ENCODE data around the gene RPS6KL1. TPM values are rescaled to one million over a fixed set of nuclear protein-coding genes. Genes with fewer than 3 reads are reported as not detected.

Gene RPS6KL1, protein sequence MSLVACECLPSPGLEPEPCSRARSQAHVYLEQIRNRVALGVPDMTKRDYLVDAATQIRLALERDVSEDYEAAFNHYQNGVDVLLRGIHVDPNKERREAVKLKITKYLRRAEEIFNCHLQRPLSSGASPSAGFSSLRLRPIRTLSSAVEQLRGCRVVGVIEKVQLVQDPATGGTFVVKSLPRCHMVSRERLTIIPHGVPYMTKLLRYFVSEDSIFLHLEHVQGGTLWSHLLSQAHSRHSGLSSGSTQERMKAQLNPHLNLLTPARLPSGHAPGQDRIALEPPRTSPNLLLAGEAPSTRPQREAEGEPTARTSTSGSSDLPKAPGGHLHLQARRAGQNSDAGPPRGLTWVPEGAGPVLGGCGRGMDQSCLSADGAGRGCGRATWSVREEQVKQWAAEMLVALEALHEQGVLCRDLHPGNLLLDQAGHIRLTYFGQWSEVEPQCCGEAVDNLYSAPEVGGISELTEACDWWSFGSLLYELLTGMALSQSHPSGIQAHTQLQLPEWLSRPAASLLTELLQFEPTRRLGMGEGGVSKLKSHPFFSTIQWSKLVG
- total RNA-seq = 10 to 100 TPM in 1 of 5 donors, 1 to 10 TPM in 4; 3.2 to 15.3 (median 6.2) TPM
- total RNA-seq (2013) = 4.5 TPM
- total RNA-seq = 3.0 to 16.9 (median 7.4) reads per million in 29 experiments

DNA sequence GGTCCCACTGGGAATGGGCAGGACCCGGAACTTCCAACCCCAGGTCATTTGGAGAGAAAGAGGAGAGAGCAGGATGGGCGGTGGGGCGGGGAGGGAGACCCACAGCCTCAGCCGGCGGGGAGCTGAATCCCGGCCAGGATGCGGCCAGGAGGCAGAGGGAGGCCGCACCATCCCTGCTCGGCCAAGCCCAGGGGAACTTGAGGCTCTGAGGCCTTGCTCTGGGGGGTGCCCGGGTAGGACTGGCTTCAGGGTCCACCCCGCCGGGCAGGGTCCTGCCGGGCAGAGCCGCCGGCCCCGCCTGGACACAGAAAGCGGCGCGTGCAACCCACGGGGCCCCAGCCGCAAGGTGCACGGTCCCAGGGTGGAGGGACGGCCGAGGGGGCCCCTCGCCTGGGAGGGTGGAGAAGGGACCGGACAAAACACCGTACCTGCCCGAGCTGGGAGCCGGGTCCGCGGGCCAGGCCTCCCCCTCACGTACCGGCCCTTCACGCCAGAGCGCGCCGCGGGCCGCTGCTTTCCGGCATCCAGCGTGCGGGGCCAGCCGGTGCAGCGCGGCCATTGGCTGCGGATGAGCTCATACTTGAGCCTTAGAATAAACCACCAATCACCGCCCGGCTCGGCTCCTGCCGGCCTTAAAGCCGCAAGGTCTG is at the start of gene RPS6KL1:
RPS6KL1 (minus strand) TSS at position 509 of the 650 bp plus-strand sequence. CDS start 1,719 bp downstream, outside the sequence.
- Histone ChIP-seq H3K4me3 (ENCODE audit: control insufficient read depth in 1 of 2, extremely low read depth in 1 of 2, low read length in 1 of 2) (peak within 1 kb of the TSS; percentile 38 to 48), H3K36me3 (ENCODE audit: control insufficient read depth in 2 of 2, extremely low read depth in 1 of 2, insufficient read depth in 1 of 2, low read length in 1 of 2) (no peaks in the 10 kb centered on the region), H3K9me3 (no peaks in the 10 kb centered on the region), H3K4me1 (ENCODE audit: control insufficient read depth in 1 of 2, extremely low read depth in 1 of 2, insufficient read depth in 2 of 2, low read length in 2 of 2) (peaks cover 0 to 12% of the 10 kb centered on the region in 2 experiments), H3K27me3 (replicated peaks in 1 of 2; ENCODE audit: control insufficient read depth in 2 of 2, extremely low read depth in 1 of 2, insufficient read depth in 2 of 2, low read length in 1 of 2) (peaks cover 0 to 23% of the 10 kb centered on the region in 2 experiments), H3K27ac (ENCODE audit: low read length) (no peak within 1 kb of the TSS)
- POLR2A ChIA-PET = interaction anchor here in 1 of 2 donors (0.6 to 1.6 kb wide), 3 partner anchors 40 to 1208 kb away, joined by 5 read pairs; partner anchors contain the start of gene PNMA1
- H3K9me3 Mint-ChIP-seq = no peaks in the 10 kb centered on the region
- H3K36me3 Mint-ChIP-seq = no peaks in the 10 kb centered on the region
- peak within 1 kb of the TSS; percentile 66 to 76 (median 72) for H3K4me3 Mint-ChIP-seq
- WGBS (ENCODE audit: insufficient coverage) = 31% methylated on average over 40 of the region's 51 CpGs
- H3K27me3 Mint-ChIP-seq = peaks cover 3 to 7% of the 10 kb centered on the region in 2 donors
- peak; percentile 22 to 80 (median 58) for DNase-seq
- H3K4me1 Mint-ChIP-seq = peaks cover 13 to 19% (median 15%) of the 10 kb centered on the region in 3 donors
- peak within 1 kb of the TSS in 1 of 2 donors; percentile 43 for H3K27ac Mint-ChIP-seq
- ATAC-seq (replicated peaks in 1 of 4) = peak; percentile 98 to 99 (median 98)
- CTCF ChIA-PET = interaction anchor here (0.6 to 1.5 kb wide), 9 partner anchors 17 to 305 kb away, joined by 3 to 10 read pairs (median 3); no protein-coding TSS in a partner anchor

DNA sequence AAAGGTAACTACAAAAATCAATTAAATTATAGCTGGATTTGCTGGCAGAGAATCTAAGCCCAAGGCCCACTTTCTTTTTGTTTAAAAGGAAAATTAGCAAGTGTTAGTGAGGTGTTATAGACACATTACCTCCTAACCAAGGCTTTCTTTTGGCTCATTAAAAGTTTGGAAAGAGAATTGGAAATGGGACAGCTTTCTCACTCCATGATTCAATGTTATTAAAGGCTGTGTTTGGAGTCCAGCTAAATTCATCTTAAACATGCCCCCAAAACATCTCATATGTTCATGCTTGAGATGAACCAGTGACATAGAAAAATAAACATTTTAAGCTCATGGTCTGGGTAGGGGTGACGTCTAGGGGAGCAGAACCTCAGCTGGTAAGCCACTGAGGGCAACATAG is 45.8 kb upstream of the RPS6KL1 start:
- ChIA-PET CTCF (no interaction called here), POLR2A (interaction anchor here in 1 of 2 donors (0.7 kb wide), 1 partner anchor 80 kb away, joined by 6 read pairs; no protein-coding TSS in a partner anchor)
- Mint-ChIP-seq H3K36me3 (no peaks in the 10 kb centered on the region), H3K27me3 (peaks cover 3 to 5% of the 10 kb centered on the region in 2 donors), H3K4me1 (peaks cover 0 to 3% (median 2%) of the 10 kb centered on the region in 3 donors), H3K9me3 (no peaks in the 10 kb centered on the region), H3K4me3 (no peak overlapping the region), H3K27ac (no peak overlapping the region)
- DNase-seq (no peak), ATAC-seq (replicated peaks in 1 of 4) (no peak)
- peaks cover 0 to 8% of the 10 kb centered on the region in 2 experiments for H3K27me3 ChIP-seq (replicated peaks in 1 of 2; ENCODE audit: control insufficient read depth in 2 of 2, extremely low read depth in 1 of 2, insufficient read depth in 2 of 2, low read length in 1 of 2)
- H3K4me3 ChIP-seq (ENCODE audit: control insufficient read depth in 1 of 2, extremely low read depth in 1 of 2, low read length in 1 of 2) = no peak overlapping the region
- no peaks in the 10 kb centered on the region for H3K9me3 ChIP-seq
- peaks cover 0 to 6% of the 10 kb centered on the region in 2 experiments for H3K4me1 ChIP-seq (ENCODE audit: control insufficient read depth in 1 of 2, extremely low read depth in 1 of 2, insufficient read depth in 2 of 2, low read length in 2 of 2)
- WGBS (ENCODE audit: insufficient coverage) = no CpG with 5 or more reads among the region's 1 CpG
- no peak overlapping the region for H3K27ac ChIP-seq (ENCODE audit: low read length)
- no peaks in the 10 kb centered on the region for H3K36me3 ChIP-seq (ENCODE audit: control insufficient read depth in 2 of 2, extremely low read depth in 1 of 2, insufficient read depth in 1 of 2, low read length in 1 of 2)

DNA sequence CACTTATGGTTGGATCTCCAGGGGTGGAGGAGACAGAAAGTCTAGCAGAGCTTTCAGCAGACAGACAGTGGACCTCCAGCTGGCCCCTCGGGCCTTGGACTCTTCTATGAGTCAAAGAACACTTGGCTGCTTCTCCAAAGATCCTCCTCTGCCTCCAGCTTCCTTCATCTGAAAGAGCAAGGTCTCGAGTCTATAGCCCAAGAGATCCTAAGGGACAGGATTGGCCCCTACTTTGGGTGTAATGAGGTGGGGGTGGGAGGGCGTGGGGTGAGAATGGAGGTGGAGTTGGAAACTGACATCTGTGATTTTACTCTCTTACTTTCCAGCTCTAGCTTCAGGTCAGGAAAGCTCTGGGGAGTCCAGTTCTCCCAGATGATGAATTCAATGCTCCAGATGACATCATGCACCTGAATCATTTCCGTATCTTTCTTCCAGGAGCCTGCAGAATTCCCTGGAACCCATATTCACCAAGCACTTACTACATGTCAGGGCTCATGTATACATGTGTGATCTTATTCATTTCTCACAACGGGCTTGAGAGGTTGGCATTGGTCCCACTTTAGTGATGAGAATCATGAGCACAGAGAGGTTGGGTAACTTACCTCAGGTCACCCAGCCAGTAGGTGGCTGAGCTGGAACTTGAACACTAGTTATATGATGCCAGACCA is 42.6 kb upstream of the RPS6KL1 start:
- no peak overlapping the region for H3K4me3 Mint-ChIP-seq
- ATAC-seq (replicated peaks in 1 of 4) = no peak
- H3K27me3 Mint-ChIP-seq = peaks cover 3 to 8% of the 10 kb centered on the region in 2 donors
- no CpG with 5 or more reads among the region's 5 CpGs for WGBS (ENCODE audit: insufficient coverage)
- ChIA-PET POLR2A (interaction anchor here in 1 of 2 donors (0.6 kb wide), 1 partner anchor 97 kb away, joined by 7 read pairs; no protein-coding TSS in a partner anchor), CTCF (no interaction called here)
- H3K27me3 ChIP-seq (replicated peaks in 1 of 2; ENCODE audit: control insufficient read depth in 2 of 2, extremely low read depth in 1 of 2, insufficient read depth in 2 of 2, low read length in 1 of 2) = peaks cover 0 to 17% of the 10 kb centered on the region in 2 experiments
- no peaks in the 10 kb centered on the region for H3K9me3 Mint-ChIP-seq
- no peak overlapping the region for H3K27ac Mint-ChIP-seq
- no peak overlapping the region for H3K27ac ChIP-seq (ENCODE audit: low read length)
- H3K36me3 ChIP-seq (ENCODE audit: control insufficient read depth in 2 of 2, extremely low read depth in 1 of 2, insufficient read depth in 1 of 2, low read length in 1 of 2) = no peaks in the 10 kb centered on the region
- no peak overlapping the region for H3K4me3 ChIP-seq (ENCODE audit: control insufficient read depth in 1 of 2, extremely low read depth in 1 of 2, low read length in 1 of 2)
- H3K36me3 Mint-ChIP-seq = no peaks in the 10 kb centered on the region
- H3K4me1 Mint-ChIP-seq = peaks cover 0 to 6% (median 0%) of the 10 kb centered on the region in 3 donors
- no peaks in the 10 kb centered on the region for H3K4me1 ChIP-seq (ENCODE audit: control insufficient read depth in 1 of 2, extremely low read depth in 1 of 2, insufficient read depth in 2 of 2, low read length in 2 of 2)
- no peaks in the 10 kb centered on the region for H3K9me3 ChIP-seq
- no peak for DNase-seq

DNA sequence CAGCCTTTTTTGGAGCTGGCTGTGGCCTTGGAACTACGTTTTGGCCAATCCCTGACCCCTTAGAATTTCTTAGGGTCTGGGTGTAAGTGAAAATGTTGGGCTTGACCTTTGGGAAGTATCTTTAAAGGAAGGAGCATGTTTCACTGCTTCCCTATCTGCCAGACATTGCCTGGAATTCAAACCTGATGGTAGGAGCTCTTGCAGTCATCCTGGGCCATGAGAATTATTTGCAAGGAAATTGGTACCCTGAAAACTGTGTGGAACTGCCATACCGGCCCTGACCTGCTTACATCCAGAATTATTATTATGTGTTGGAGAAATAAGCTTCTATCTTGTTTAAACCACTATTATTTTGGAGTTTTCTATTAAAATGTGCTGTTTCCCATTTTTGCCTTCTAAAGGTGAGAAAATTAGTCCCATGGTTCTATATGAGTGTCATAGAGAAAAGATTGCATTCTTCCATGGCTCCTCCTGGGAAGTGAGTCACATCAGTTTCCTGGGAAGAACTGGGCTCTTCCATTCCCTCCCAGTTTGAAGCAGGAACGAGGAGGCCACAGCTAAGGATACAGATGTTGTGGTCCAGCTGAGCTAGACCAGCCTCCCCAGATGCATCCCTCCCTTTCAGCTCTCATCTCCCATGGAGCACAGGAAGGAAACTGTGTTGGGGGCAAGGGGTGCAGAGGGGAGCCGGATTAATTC is 41.9 kb upstream of the RPS6KL1 start:
- Histone ChIP-seq H3K4me1 (ENCODE audit: control insufficient read depth in 1 of 2, extremely low read depth in 1 of 2, insufficient read depth in 2 of 2, low read length in 2 of 2) (no peaks in the 10 kb centered on the region), H3K27ac (ENCODE audit: low read length) (no peak overlapping the region), H3K4me3 (ENCODE audit: control insufficient read depth in 1 of 2, extremely low read depth in 1 of 2, low read length in 1 of 2) (no peak overlapping the region), H3K9me3 (no peaks in the 10 kb centered on the region), H3K27me3 (replicated peaks in 1 of 2; ENCODE audit: control insufficient read depth in 2 of 2, extremely low read depth in 1 of 2, insufficient read depth in 2 of 2, low read length in 1 of 2) (peaks cover 0 to 20% of the 10 kb centered on the region in 2 experiments), H3K36me3 (ENCODE audit: control insufficient read depth in 2 of 2, extremely low read depth in 1 of 2, insufficient read depth in 1 of 2, low read length in 1 of 2) (no peaks in the 10 kb centered on the region)
- peaks cover 3 to 8% of the 10 kb centered on the region in 2 donors for H3K27me3 Mint-ChIP-seq
- ChIA-PET POLR2A (interaction anchor here in 1 of 2 donors (0.6 kb wide), 1 partner anchor 98 kb away, joined by 7 read pairs; no protein-coding TSS in a partner anchor), CTCF (no interaction called here)
- H3K9me3 Mint-ChIP-seq = no peaks in the 10 kb centered on the region
- H3K36me3 Mint-ChIP-seq = no peaks in the 10 kb centered on the region
- no CpG with 5 or more reads among the region's 4 CpGs for WGBS (ENCODE audit: insufficient coverage)
- H3K4me3 Mint-ChIP-seq = no peak overlapping the region
- ATAC-seq (replicated peaks in 1 of 4) = no peak
- no peak overlapping the region for H3K27ac Mint-ChIP-seq
- H3K4me1 Mint-ChIP-seq = peaks cover 0 to 6% (median 0%) of the 10 kb centered on the region in 3 donors
- DNase-seq = no peak

DNA sequence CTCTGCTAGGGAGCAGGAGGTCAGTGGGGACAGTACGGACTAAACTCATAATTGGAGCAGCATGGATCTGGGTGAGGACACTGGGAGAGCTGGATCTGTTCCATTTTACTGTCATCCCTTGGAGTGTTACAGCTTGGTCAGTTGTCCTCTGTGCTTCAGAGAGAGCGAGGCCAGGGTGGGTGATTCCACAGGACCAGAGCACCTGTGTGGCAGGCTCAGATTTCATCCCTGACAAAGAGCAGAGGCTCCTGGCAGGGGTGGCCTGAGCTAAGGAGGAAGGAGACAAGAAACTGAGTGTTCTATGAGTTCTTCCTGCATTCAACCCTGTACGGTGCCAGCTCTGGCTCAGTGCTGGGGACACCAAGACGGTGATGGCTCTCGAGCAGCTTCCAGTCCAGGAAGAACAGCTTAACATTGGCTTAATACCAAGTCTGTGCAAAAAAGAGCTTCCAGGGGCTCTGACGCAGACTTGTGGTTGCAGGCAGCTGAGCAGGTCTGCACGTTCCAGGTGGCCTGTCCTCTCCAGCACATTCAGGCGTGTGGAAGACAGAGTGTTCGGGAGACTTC is 40.7 kb upstream of the RPS6KL1 start:
- Histone ChIP-seq H3K27ac (ENCODE audit: low read length) (no peak overlapping the region), H3K36me3 (ENCODE audit: control insufficient read depth in 2 of 2, extremely low read depth in 1 of 2, insufficient read depth in 1 of 2, low read length in 1 of 2) (no peaks in the 10 kb centered on the region), H3K9me3 (no peaks in the 10 kb centered on the region), H3K27me3 (replicated peaks in 1 of 2; ENCODE audit: control insufficient read depth in 2 of 2, extremely low read depth in 1 of 2, insufficient read depth in 2 of 2, low read length in 1 of 2) (peaks cover 0 to 23% of the 10 kb centered on the region in 2 experiments), H3K4me1 (ENCODE audit: control insufficient read depth in 1 of 2, extremely low read depth in 1 of 2, insufficient read depth in 2 of 2, low read length in 2 of 2) (no peaks in the 10 kb centered on the region), H3K4me3 (ENCODE audit: control insufficient read depth in 1 of 2, extremely low read depth in 1 of 2, low read length in 1 of 2) (no peak overlapping the region)
- ATAC-seq (replicated peaks in 1 of 4) (no peak), DNase-seq (no peak)
- Mint-ChIP-seq H3K9me3 (no peaks in the 10 kb centered on the region), H3K27me3 (peaks cover 3 to 8% of the 10 kb centered on the region in 2 donors), H3K4me1 (peaks cover 0 to 6% (median 0%) of the 10 kb centered on the region in 3 donors), H3K4me3 (no peak overlapping the region), H3K27ac (no peak overlapping the region), H3K36me3 (no peaks in the 10 kb centered on the region)
- CTCF ChIA-PET = no interaction called here
- WGBS (ENCODE audit: insufficient coverage) = 36% methylated on average over 9 of the region's 9 CpGs
- POLR2A ChIA-PET = no interaction called here
